Activated CD4-positive, alpha-beta T cell treated with anti-CD3 and anti-CD28 coated beads, Interleukin-2, amount 10 ng/mL, durations not matched to agents 7 days and 5 days (primary cell): ENCODE measurements around the gene PRKRIP1. TPM values are rescaled to one million over a fixed set of nuclear protein-coding genes. Genes with fewer than 3 reads are reported as not detected.
A peak's percentile ranks its signal among the peaks of the same experiment; 100 is the strongest.
"Not testable (repeated sequence)": the region's sequence is repeated elsewhere in the genome, so short reads cannot be mapped to it uniquely, and the experiment has no call there.

ENCODE experiments used
- CTCF ChIA-PET: fragments of 350-600 bp; sonication (Branson Sonifier 250); formaldehyde crosslinking; loops from one replicate; lab custom pipeline; 2021; ENCODE audit warnings: antibody characterized with exemption; lab: Charles Lee
- POLR2A ChIA-PET: fragments of 350-600 bp; sonication (Branson Sonifier 250); formaldehyde crosslinking; loops from one replicate; lab custom pipeline; 2021; ENCODE audit warnings: antibody characterized with exemption; lab: Charles Lee
- DNase-seq: peaks from one replicate; pipeline ENCODE4 v3.0.0-alpha.2; 2020
- H3K27ac Mint-ChIP-seq: one replicate; pipeline ENCODE4 v1.8.0; 2021; ENCODE audit warnings: mild to moderate bottlenecking, moderate library complexity, mixed read lengths
- H3K27me3 Mint-ChIP-seq: one replicate; pipeline ENCODE4 v1.8.0; 2021; ENCODE audit warnings: mixed read lengths
- H3K36me3 Mint-ChIP-seq: one replicate; pipeline ENCODE4 v1.8.0; 2021; ENCODE audit warnings: low read depth, mixed read lengths
- H3K4me1 Mint-ChIP-seq: one replicate; pipeline ENCODE4 v1.8.0; 2021; ENCODE audit warnings: mixed read lengths
- H3K4me3 Mint-ChIP-seq: one replicate; pipeline ENCODE4 v1.8.0; 2021; ENCODE audit warnings: mild to moderate bottlenecking, moderate library complexity, mixed read lengths
- H3K9me3 Mint-ChIP-seq: one replicate; pipeline ENCODE4 v1.8.0; 2021; ENCODE audit warnings: mixed read lengths
- total RNA-seq, 2 experiments: library from RNA; stranded (reverse); gene quantifications; one replicate each; pipeline ENCODE4 v1.2.3, GENCODE V29; 2021

The PRKRIP1 gene
- total RNA-seq, 2 experiments from 2014 or later = 26.2 to 31.9 TPM

DNA sequence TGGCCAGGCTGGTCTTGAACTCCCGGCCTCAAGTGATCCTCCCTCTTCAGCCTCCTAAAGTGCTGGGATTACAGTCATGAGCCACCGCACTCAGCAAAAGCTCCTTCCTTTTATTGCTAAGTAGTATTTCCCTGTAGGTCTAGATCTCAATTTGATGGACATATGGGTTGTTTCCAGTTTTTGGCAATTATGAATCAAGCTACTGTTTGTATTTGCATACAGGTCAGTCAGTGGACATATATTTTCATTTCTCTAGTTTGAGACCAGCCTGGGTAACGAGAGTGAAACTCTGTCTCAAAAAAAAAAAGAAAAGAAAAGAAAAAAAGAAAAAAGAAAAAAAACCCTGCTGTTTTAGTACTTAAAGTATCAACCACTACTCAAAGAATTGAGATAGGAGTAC, 6.4 kb upstream of the PRKRIP1 start:
- CTCF ChIA-PET = interaction anchor here (0.7 kb wide), 1 partner anchor 65 kb away, joined by 5 read pairs; no protein-coding TSS in a partner anchor
- H3K36me3 Mint-ChIP-seq = peaks cover 12% of the 10 kb centered on the region
- DNase-seq = no peak
- H3K4me3 Mint-ChIP-seq = no peak overlapping the region
- no peaks in the 10 kb centered on the region for H3K27me3 Mint-ChIP-seq
- H3K9me3 Mint-ChIP-seq = no peaks in the 10 kb centered on the region
- no peak overlapping the region for H3K27ac Mint-ChIP-seq
- peaks cover 1% of the 10 kb centered on the region for H3K4me1 Mint-ChIP-seq
- POLR2A ChIA-PET = no interaction called here

DNA sequence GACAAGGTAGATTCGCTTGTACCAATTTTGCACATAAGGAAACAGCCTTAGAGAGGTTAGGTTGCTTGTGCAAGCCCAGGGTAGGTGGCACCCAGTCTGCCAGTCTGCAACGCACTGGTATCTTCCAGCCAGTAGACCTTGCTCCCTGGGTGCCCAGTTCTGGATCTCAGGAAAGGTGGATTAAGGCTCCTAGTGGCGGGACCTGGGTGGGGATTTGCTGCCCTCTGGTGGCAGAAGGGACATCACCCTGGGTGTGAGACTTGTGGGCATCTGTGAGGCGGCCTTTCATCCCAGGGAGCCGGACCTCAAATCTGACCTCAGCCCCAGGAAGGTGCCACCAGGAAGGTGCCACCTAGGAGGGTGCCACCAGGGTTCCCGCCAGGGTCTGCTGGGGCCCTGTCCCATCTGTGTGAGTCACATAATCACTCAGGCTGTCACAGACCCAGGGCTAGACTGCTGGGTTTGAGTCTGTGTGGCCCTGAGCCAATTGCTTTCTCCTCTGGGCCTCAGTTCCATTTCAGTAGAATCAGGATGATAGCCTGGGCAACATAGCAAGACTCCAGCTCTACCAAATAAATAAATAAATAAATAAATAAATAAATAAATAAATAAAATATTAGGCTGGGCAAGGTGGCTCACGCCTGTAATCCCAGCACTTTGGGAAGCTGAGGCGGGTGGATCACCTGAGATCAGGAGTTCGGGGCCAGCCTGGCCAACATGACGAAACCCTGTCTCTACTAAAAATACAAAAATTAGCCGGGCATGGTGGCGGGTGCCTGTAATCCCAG, 5.3 kb upstream of the PRKRIP1 start:
- ChIA-PET CTCF (interaction anchor here (0.7 to 3.4 kb wide), 4 partner anchors 85 to 112 kb away, joined by 3 to 15 read pairs (median 4); no protein-coding TSS in a partner anchor), POLR2A (no interaction called here)
- H3K4me1 Mint-ChIP-seq = peaks cover 6% of the 10 kb centered on the region
- no peaks in the 10 kb centered on the region for H3K27me3 Mint-ChIP-seq
- H3K9me3 Mint-ChIP-seq = no peaks in the 10 kb centered on the region
- H3K36me3 Mint-ChIP-seq = peaks cover 12% of the 10 kb centered on the region
- DNase-seq = peak; percentile 72
- H3K27ac Mint-ChIP-seq = no peak overlapping the region
- H3K4me3 Mint-ChIP-seq = no peak overlapping the region

DNA sequence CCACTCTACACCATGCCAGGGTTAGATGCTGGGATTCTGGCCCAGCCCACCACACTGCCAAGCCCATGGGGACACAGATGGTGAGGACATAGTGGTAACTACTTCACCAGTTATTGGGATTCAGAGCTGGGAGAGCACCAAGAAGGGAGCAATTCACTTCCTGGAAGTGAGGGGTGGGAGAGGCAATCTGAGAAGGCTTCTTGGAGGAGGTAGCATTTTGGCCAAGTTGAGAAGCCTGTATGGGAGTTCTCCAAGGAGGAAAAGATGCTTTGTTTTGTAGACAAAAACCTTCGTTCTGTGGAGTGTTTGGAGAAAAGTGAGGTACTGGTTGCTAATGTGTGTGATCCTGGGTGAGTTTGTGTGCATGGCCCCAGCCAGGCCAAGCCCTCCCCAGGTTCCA, 3.8 kb upstream of the PRKRIP1 start:
- Mint-ChIP-seq H3K4me3 (no peak overlapping the region), H3K27ac (no peak overlapping the region), H3K36me3 (peaks cover 12% of the 10 kb centered on the region), H3K27me3 (no peaks in the 10 kb centered on the region), H3K4me1 (peaks cover 18% of the 10 kb centered on the region), H3K9me3 (no peaks in the 10 kb centered on the region)
- ChIA-PET CTCF (interaction anchor here (1.2 to 3.4 kb wide), 2 partner anchors 11 to 114 kb away, joined by 4 to 15 read pairs; no protein-coding TSS in a partner anchor), POLR2A (no interaction called here)
- DNase-seq = no peak

DNA sequence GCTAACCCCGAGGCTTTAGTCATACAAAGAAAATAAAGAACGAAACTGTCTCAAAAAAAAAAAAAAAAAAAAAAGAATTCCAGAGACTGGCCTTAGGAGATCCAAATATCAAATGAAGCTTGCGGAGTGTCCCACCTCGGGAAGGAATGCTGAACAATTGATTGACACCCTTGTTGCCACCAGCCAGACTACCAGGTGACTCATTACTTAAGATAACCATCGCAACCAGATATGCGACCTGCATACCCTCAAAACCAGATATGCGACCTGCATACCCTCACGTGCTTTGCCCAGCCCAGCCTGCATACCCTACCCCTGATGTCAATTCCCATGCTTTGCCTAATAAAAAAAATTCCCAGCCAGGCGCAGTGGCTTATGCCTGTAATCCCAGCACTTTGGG, 2.7 kb upstream of the PRKRIP1 start:
- no peak for DNase-seq
- POLR2A ChIA-PET = no interaction called here
- no peaks in the 10 kb centered on the region for H3K27me3 Mint-ChIP-seq
- no peaks in the 10 kb centered on the region for H3K9me3 Mint-ChIP-seq
- no peak overlapping the region for H3K27ac Mint-ChIP-seq
- peaks cover 12% of the 10 kb centered on the region for H3K36me3 Mint-ChIP-seq
- H3K4me3 Mint-ChIP-seq = no peak overlapping the region
- CTCF ChIA-PET = interaction anchor here (1.2 to 3.4 kb wide), 2 partner anchors 13 to 115 kb away, joined by 4 to 15 read pairs; no protein-coding TSS in a partner anchor
- H3K4me1 Mint-ChIP-seq = peaks cover 24% of the 10 kb centered on the region

DNA sequence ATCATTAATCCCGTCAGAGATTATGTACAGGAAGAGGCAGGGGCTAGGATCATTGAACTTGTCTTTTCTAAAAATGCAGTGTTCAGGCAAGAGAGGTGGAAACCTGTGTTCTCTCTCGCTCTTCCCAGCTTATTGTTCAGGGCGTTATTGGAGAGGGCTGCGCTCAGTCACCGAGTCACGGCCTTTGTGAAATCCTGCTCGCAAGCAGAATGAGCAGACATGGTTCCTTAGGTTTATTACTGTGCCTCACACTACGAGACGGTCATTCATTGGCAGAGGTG, 631 bp upstream of the PRKRIP1 start:
- H3K27ac Mint-ChIP-seq = peak overlapping the region; percentile 93
- ChIA-PET CTCF (interaction anchor here (1.1 kb wide), 1 partner anchor 9 kb away, joined by 4 read pairs; no protein-coding TSS in a partner anchor), POLR2A (no interaction called here)
- no peaks in the 10 kb centered on the region for H3K27me3 Mint-ChIP-seq
- no peak for DNase-seq
- peaks cover 19% of the 10 kb centered on the region for H3K36me3 Mint-ChIP-seq
- peak overlapping the region; percentile 90 for H3K4me3 Mint-ChIP-seq
- peaks cover 24% of the 10 kb centered on the region for H3K4me1 Mint-ChIP-seq
- H3K9me3 Mint-ChIP-seq = no peaks in the 10 kb centered on the region

DNA sequence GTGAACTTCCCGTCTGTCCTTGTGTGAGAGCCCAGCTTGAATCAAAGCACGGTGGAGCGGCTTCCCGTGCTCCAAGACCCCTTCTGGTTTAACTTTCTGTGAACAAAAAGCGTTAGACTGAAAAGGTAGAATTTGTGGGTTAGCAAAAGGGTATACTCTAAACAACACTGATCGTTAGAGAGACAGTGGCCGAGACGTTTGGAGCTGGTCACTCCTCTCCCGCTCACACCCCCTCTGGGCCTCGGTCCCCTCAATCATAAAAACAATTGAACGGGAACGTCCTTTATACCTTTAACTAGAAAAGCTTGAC, 502 bp downstream of the PRKRIP1 start:
- no peaks in the 10 kb centered on the region for H3K9me3 Mint-ChIP-seq
- CTCF ChIA-PET = interaction anchor here (0.9 to 1.3 kb wide), 2 partner anchors 11 to 12 kb away, joined by 3 read pairs; no protein-coding TSS in a partner anchor
- DNase-seq = no peak
- peak overlapping the region; percentile 93 for H3K27ac Mint-ChIP-seq
- peak overlapping the region; percentile 90 for H3K4me3 Mint-ChIP-seq
- no peaks in the 10 kb centered on the region for H3K27me3 Mint-ChIP-seq
- H3K36me3 Mint-ChIP-seq = peaks cover 24% of the 10 kb centered on the region
- POLR2A ChIA-PET = no interaction called here
- peaks cover 24% of the 10 kb centered on the region for H3K4me1 Mint-ChIP-seq

DNA sequence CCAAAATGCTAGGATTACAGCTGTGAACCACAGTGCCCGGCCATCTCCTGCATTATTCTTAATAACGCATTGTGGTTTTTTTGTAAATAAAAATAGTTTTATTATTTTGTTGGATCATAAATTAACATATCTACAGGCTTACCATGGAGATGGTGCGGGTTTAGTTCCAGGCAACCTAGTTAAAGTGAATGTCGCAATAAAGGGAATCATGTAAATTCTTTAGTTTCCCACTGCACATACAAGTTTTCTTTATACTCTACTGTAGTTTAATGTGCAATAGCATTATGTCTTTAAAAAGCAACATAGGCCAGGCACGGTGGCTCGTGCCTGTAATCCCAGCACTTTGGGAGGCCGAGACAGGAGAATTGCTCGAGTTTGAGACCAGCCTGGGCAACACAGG, 2.4 kb downstream of the PRKRIP1 start:
- Mint-ChIP-seq H3K36me3 (peaks cover 25% of the 10 kb centered on the region), H3K27me3 (no peaks in the 10 kb centered on the region), H3K4me1 (peaks cover 22% of the 10 kb centered on the region), H3K4me3 (no peak overlapping the region), H3K9me3 (no peaks in the 10 kb centered on the region), H3K27ac (no peak overlapping the region)
- ChIA-PET POLR2A (interaction anchor here (0.6 kb wide), 1 partner anchor 366 kb away, joined by 4 read pairs; no protein-coding TSS in a partner anchor), CTCF (interaction anchor here (1.1 to 1.9 kb wide), 4 partner anchors 10 to 66 kb away, joined by 3 to 7 read pairs (median 5); no protein-coding TSS in a partner anchor)
- DNase-seq = no peak

DNA sequence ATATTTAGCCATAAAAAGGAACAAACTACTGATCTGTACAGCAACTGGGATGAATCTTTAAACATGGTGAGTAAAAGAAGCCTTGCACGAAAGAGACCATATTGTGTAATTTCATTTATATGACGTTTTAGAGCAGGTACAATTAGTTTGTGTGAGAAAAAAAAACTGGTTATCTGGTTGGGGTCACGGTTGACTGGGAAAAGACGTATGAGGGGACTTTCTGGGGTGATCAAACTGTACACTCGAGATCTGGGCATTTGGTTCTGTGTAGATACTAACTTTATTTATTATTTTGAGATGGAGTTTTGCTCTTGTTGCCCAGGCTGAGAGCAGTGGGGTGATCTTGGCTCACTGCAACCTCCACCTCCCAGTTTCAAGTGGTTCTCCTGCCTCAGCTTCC, 4.2 kb downstream of the PRKRIP1 start:
- Mint-ChIP-seq H3K27ac (no peak overlapping the region), H3K36me3 (peaks cover 31% of the 10 kb centered on the region), H3K9me3 (no peaks in the 10 kb centered on the region), H3K27me3 (no peaks in the 10 kb centered on the region), H3K4me1 (peaks cover 28% of the 10 kb centered on the region), H3K4me3 (no peak overlapping the region)
- CTCF ChIA-PET = no interaction called here
- POLR2A ChIA-PET = no interaction called here
- DNase-seq = no peak

DNA sequence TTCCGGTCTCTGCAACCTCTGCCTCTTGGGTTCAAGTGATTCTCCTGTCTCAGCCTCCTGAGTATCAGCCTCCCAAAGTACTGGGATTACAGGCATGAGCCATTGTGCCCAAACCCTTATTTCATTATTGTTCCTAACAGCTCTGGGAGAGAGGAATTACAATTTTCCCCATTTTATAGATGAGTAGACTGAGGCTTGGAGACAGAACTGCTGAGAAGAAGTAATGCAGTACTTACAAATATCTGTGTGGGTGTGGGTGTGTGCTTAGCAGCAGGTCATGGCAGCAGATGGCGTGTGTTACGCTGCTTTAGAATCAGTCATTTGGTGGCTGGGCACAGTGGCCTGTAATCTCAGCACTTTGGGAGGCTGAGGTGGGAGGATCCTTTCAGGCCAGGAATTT, 7.4 kb downstream of the PRKRIP1 start:
- no peaks in the 10 kb centered on the region for H3K27me3 Mint-ChIP-seq
- H3K36me3 Mint-ChIP-seq = peaks cover 56% of the 10 kb centered on the region
- ChIA-PET CTCF (interaction anchor here (0.7 to 1.9 kb wide), 3 partner anchors 11 to 37 kb away, joined by 3 to 14 read pairs (median 7); no protein-coding TSS in a partner anchor), POLR2A (no interaction called here)
- no peaks in the 10 kb centered on the region for H3K9me3 Mint-ChIP-seq
- no peak overlapping the region for H3K4me3 Mint-ChIP-seq
- DNase-seq = no peak
- no peak overlapping the region for H3K27ac Mint-ChIP-seq
- peaks cover 9% of the 10 kb centered on the region for H3K4me1 Mint-ChIP-seq

DNA sequence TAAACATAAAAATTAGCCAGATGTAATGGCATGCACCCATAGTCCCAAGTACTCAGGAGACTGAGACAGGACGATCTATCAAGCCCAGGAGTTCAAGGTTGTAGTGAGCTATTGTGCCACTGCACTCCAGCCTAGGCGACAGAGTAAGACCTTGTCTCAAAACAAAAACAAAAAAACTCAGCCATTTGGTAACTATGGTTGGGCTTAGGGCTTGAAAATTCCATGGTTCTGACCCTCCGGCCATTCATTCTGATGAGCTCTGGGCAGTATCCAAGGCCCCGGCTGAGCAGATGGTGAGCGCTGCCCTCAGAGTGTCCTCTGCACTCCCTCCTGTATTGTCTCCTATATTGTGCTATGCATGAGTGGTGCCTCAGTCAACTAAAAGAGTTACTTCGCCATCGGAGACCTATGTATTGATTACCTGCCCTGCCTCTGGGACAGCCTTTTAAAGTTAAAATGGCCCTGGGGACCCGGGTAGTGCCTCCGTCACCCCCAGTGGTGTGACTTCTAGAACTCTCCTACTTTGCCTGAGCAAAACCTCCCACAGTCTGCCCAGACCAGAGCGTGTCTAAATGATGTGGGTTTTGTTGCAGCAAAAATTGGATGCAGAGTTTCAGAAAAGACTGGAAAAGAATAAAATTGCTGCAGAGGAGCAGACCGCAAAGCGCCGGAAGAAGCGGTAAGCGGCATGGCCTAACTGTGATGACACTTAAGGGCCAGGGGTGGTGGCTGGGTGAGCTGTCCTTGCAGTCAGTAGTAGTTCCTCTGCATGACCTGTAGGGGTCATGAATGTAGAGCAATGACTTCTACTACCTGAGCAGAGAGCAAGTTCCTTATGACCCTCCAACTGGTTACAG, 8.1 kb downstream of the PRKRIP1 start:
- H3K36me3 Mint-ChIP-seq = peaks cover 57% of the 10 kb centered on the region
- H3K4me3 Mint-ChIP-seq = no peak overlapping the region
- H3K4me1 Mint-ChIP-seq = peaks cover 9% of the 10 kb centered on the region
- H3K9me3 Mint-ChIP-seq = no peaks in the 10 kb centered on the region
- POLR2A ChIA-PET = no interaction called here
- peak; percentile 57 for DNase-seq
- H3K27ac Mint-ChIP-seq = peak overlapping the region; percentile 61
- CTCF ChIA-PET = interaction anchor here (0.6 to 2.1 kb wide), 13 partner anchors 9 to 935 kb away, joined by 3 to 14 read pairs (median 6); no protein-coding TSS in a partner anchor
- H3K27me3 Mint-ChIP-seq = no peaks in the 10 kb centered on the region

DNA sequence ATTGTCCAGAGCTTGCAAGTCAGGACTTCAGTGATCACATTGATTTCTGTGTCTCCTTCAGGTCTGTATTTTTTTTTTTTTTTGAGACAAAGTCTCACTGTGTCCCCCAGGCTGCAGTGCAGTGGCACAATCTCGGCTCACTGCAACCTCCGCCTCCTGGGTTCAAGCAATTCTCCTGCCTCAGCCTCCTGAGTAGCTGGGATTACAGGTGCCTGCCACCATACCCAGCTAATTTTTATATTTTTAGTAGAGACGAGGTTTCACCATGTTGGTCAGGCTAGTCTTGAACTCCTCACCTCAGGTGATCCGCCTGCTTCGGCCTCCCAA, 8.7 kb downstream of the PRKRIP1 start:
- H3K27ac Mint-ChIP-seq = peak overlapping the region; percentile 61
- POLR2A ChIA-PET, H3K4me1 Mint-ChIP-seq, DNase-seq, H3K27me3 Mint-ChIP-seq, H3K4me3 Mint-ChIP-seq, H3K9me3 Mint-ChIP-seq: not testable (repeated sequence)
- peaks cover 59% of the 10 kb centered on the region for H3K36me3 Mint-ChIP-seq
- CTCF ChIA-PET = interaction anchor here (0.6 to 2.1 kb wide), 12 partner anchors 8 to 936 kb away, joined by 3 to 14 read pairs (median 6); no protein-coding TSS in a partner anchor

DNA sequence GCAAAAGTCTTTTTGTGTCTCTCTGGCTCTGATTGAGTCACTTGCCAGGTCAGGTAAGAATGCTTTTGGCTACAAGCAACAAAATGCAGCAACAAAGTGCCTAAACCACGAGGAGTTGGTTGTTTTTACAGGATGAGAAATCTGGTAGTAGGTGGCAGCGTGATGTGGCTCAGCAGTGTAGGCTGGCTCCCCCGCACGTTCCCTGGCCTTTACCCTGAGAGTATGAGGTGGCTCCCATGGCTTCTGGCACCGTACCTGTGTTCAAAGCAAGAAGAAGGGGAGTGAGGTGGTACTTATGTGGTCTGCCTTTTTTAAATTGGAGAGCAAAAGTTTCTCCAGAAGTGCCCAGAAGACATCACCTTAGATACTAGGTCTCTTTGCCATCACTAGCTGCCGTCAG, 11.7 kb downstream of the PRKRIP1 start:
- peaks cover 19% of the 10 kb centered on the region for H3K4me1 Mint-ChIP-seq
- no peaks in the 10 kb centered on the region for H3K9me3 Mint-ChIP-seq
- no peak overlapping the region for H3K27ac Mint-ChIP-seq
- no peak overlapping the region for H3K4me3 Mint-ChIP-seq
- DNase-seq = no peak
- ChIA-PET CTCF (interaction anchor here (1.0 to 1.3 kb wide), 3 partner anchors 10 to 42 kb away, joined by 3 to 4 read pairs (median 3); no protein-coding TSS in a partner anchor), POLR2A (no interaction called here)
- H3K27me3 Mint-ChIP-seq = no peaks in the 10 kb centered on the region
- H3K36me3 Mint-ChIP-seq = peaks cover 63% of the 10 kb centered on the region
